ENCODE results near the gene PROC. TPM values are rescaled to one million over a fixed set of nuclear protein-coding genes. Genes with fewer than 3 reads are reported as not detected.

The PROC gene
- total and polyA plus RNA-seq, 9 of the 15 experiments (the other 6 are each of a cell fraction or from before 2014, with no cell fraction given) = not detected

DNA sequence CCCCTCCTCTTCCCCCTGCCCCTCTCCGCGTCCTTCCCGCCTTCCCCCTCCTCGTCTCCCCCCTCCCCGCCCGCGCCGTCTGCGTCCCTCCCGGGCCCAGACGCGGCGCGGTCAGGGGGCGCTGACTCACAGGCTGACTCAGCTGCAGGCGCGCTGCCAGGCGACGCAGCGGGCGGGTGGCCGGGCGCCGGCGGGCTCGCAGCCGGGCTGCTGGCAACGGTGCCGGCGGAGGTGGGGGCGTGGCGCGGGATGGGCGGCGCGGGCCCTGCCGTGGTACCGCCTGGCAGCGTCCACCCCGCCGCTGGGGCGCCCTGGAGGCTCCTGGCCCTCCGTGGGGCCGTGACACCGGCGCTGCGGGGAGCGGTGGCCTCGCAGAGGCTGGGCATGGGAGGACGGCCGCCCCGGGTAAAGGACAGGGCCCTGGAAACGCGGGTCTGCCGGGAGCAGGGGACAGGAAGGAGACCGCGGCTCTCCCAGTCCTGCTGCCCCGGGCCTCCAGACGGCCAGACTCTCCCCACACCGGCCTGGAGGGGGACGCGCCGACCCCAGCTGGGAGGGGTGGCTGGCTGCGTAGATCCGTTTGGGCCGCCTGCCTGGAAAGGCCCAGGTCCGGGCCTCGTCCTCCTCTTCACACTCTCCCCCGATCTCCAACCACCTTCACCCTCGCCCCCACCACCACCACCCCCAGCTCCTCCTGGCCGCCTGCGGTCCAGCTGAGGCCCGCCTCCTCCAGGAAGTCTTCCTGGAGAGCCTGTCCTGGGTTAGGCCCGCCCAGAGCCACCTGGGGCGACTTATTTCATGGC is 10.0 kb upstream of the PROC start (continued):
- TF ChIP-seq SAP30 (IDR thresholded peaks at IDR 0.05; ENCODE audit: borderline replicate concordance, insufficient read depth, low read depth, low read length, poor library complexity, severe bottlenecking) = no peak
- TF ChIP-seq CREM (IDR thresholded peaks at IDR 0.05; ENCODE audit: low read depth) = peak; percentile 77; the same call in 1 of the 2 replicates
- TF ChIP-seq VEZF1 (CRISPR knock-in tag; IDR thresholded peaks at IDR 0.05) = peak; percentile 97
- no peak for TF ChIP-seq NCOA4 (IDR thresholded peaks at IDR 0.05; ENCODE audit: partially characterized antibody)
- TF ChIP-seq ZNF780A (CRISPR knock-in tag; IDR thresholded peaks at IDR 0.05) = no peak
- TF ChIP-seq PTBP1 (IDR thresholded peaks at IDR 0.05; ENCODE audit: low read depth, low read length) = no peak
- no peak for TF ChIP-seq ZNF589 (CRISPR knock-in tag; IDR thresholded peaks at IDR 0.05; ENCODE audit: low read depth)
- TF ChIP-seq ZNF695 (CRISPR knock-in tag; IDR thresholded peaks at IDR 0.05) = no peak
- no peak for TF ChIP-seq SMC3 (conservative IDR thresholded peaks at IDR 0.05; ENCODE audit: insufficient read depth, low read depth, low read length)
- 0 out of 2 replicates have a peak, but pooled peaks have one; percentile 13 for TF ChIP-seq SAFB (IDR thresholded peaks at IDR 0.05; ENCODE audit: borderline replicate concordance, low read depth, low read length)
- no peak for TF ChIP-seq NR0B1 (IDR thresholded peaks at IDR 0.05; ENCODE audit: partially characterized antibody)
- no peak for TF ChIP-seq ERF (CRISPR knock-in tag; IDR thresholded peaks at IDR 0.05)
- TF ChIP-seq DPF2 (IDR thresholded peaks at IDR 0.05) = peak; percentile 24; the same call in 1 of the 2 replicates
- TF ChIP-seq FUS (optimal IDR thresholded peaks at IDR 0.05; ENCODE audit: low read depth, low read length) = no peak
- peak; percentile 99 for TF ChIP-seq ZFP36 (IDR thresholded peaks at IDR 0.05; ENCODE audit: low read depth, low read length, partially characterized antibody)
- no peak for TF ChIP-seq CBFA2T3 (IDR thresholded peaks at IDR 0.05)
- no peak for TF ChIP-seq FOXJ2 (tag; IDR thresholded peaks at IDR 0.05)
- no peak for TF ChIP-seq ELF1 (tag; IDR thresholded peaks at IDR 0.05)
- no peak for TF ChIP-seq MBD1 (CRISPR knock-in tag; IDR thresholded peaks at IDR 0.05)
- TF ChIP-seq ZFX (CRISPR knock-in tag; IDR thresholded peaks at IDR 0.05) = peak; percentile 90
- TF ChIP-seq ZNF41 (CRISPR knock-in tag; conservative IDR thresholded peaks at IDR 0.05) = no peak
- peak; percentile 67 for TF ChIP-seq ZBTB7A (IDR thresholded peaks at IDR 0.05; ENCODE audit: borderline replicate concordance, control insufficient read depth, low read depth, low read length)
- no peak for TF ChIP-seq COPS2 (conservative IDR thresholded peaks at IDR 0.05)
- peak; percentile 86 for TF ChIP-seq MITF (IDR thresholded peaks at IDR 0.05)
